ENCODE data around the gene PLPP1.
A peak's percentile ranks its signal among the peaks of the same experiment; 100 is the strongest.

Gene PLPP1

GRCh38 chr5:55576661-55577060, 41.9 kb upstream of the PLPP1 start:
- H3K4me3 ChIP-seq (ENCODE audit: low read depth, low read length), result no peak overlapping the region
- DNase-seq (ENCODE audit: low read depth), result no peak
- TF ChIP-seq CTCF (conservative IDR thresholded peaks at IDR 0.05; ENCODE audit: low read depth, low read length), result no peak

GRCh38 chr5:55575815-55576583, 41.2 kb upstream of the PLPP1 start:
- DNase-seq (ENCODE audit: low read depth), result peak; percentile 87
- no peak overlapping the region for H3K4me3 ChIP-seq (ENCODE audit: low read depth, low read length)
- no peak for TF ChIP-seq CTCF (conservative IDR thresholded peaks at IDR 0.05; ENCODE audit: low read depth, low read length)

GRCh38 chr5:55572600-55572999, 37.8 kb upstream of the PLPP1 start:
- no peak overlapping the region for H3K4me3 ChIP-seq (ENCODE audit: low read depth, low read length)
- no peak for DNase-seq (ENCODE audit: low read depth)
- no peak for TF ChIP-seq CTCF (conservative IDR thresholded peaks at IDR 0.05; ENCODE audit: low read depth, low read length)

- no peak for DNase-seq (ENCODE audit: low read depth)
- TF ChIP-seq CTCF (conservative IDR thresholded peaks at IDR 0.05; ENCODE audit: low read depth, low read length), result no peak
- no peak overlapping the region for H3K4me3 ChIP-seq (ENCODE audit: low read depth, low read length)
These were observed 37.3 kb upstream of the PLPP1 start for GRCh38 chr5:55572020-55572419.

GRCh38 chr5:55570570-55570969, 35.8 kb upstream of the PLPP1 start:
- no peak overlapping the region for H3K4me3 ChIP-seq (ENCODE audit: low read depth, low read length)
- DNase-seq (ENCODE audit: low read depth), result no peak
- TF ChIP-seq CTCF (conservative IDR thresholded peaks at IDR 0.05; ENCODE audit: low read depth, low read length), result no peak

- peak; percentile 36 for DNase-seq (ENCODE audit: low read depth)
- H3K4me3 ChIP-seq (ENCODE audit: low read depth, low read length), result no peak overlapping the region
- no peak for TF ChIP-seq CTCF (conservative IDR thresholded peaks at IDR 0.05; ENCODE audit: low read depth, low read length)
These were observed 35.3 kb upstream of the PLPP1 start for GRCh38 chr5:55570026-55570425.

GRCh38 chr5:55569513-55569865, 34.7 kb upstream of the PLPP1 start:
- TF ChIP-seq CTCF (conservative IDR thresholded peaks at IDR 0.05; ENCODE audit: low read depth, low read length), result no peak
- H3K4me3 ChIP-seq (ENCODE audit: low read depth, low read length), result no peak overlapping the region
- no peak for DNase-seq (ENCODE audit: low read depth)
